HFF-Myc (cell line): ENCODE results near the gene RAPGEF1.
A peak's percentile ranks its signal among the peaks of the same experiment; 100 is the strongest.

Source experiments
- DNase-seq: peaks from one replicate; pipeline ENCODE4 v3.0.0-alpha.2; 2011; ENCODE audit warnings: low read depth; ENCODE audit errors: extremely low read depth
- H3K4me3 ChIP-seq: replicated peaks from 2 replicates; pipeline ENCODE4 v1.5.1; 2011; ENCODE audit warnings: low read depth, mild to moderate bottlenecking, control low read depth, low read length
- TF ChIP-seq, protein P1 (sequence below): IDR thresholded peaks from 2 replicates; pipeline ENCODE4 v1.5.1; 2012; ENCODE audit warnings: mild to moderate bottlenecking, low read depth, low read length, control low read depth; ENCODE audit errors: missing control alignments

RAPGEF1 gene

DNA sequence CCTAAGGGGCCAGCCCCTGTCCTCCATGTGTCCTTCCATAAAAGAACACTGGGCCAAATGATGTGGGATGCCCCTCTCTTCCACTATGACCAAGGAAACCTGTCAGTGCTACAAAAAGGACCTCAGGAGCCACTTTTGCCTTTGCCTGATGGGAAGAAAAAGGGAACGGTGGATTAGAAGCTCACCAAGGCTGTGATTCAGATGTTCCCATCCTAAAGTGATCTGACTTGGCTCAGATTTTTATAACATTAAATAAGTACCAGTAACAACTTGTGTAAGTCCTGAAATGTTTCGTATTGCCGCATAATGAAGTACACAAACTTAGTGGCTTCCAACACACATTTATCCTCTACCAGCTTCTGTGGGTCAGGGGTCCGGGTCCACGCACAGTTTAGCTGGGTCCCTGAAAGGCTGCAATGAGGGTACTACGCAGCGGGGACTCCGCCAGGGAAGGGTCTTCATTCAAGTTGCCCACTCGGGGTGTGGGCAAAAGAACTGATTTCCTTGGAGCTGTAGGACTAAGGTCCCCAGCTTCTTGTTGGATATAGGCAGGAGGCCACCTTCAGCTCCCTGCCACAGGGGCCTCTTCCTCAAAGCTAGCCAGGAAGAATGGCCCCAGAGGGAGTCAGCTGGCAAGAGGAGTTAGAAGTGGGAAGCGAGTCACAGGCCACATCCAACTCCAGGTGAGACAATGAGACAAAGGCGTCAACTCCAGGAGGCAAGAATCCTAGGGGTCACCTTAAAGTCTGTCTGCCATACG lies 60.4 kb downstream of the RAPGEF1 start:
- TF ChIP-seq, protein P1, sequence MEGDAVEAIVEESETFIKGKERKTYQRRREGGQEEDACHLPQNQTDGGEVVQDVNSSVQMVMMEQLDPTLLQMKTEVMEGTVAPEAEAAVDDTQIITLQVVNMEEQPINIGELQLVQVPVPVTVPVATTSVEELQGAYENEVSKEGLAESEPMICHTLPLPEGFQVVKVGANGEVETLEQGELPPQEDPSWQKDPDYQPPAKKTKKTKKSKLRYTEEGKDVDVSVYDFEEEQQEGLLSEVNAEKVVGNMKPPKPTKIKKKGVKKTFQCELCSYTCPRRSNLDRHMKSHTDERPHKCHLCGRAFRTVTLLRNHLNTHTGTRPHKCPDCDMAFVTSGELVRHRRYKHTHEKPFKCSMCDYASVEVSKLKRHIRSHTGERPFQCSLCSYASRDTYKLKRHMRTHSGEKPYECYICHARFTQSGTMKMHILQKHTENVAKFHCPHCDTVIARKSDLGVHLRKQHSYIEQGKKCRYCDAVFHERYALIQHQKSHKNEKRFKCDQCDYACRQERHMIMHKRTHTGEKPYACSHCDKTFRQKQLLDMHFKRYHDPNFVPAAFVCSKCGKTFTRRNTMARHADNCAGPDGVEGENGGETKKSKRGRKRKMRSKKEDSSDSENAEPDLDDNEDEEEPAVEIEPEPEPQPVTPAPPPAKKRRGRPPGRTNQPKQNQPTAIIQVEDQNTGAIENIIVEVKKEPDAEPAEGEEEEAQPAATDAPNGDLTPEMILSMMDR: no peak
- DNase-seq: no peak
- H3K4me3 ChIP-seq: no peak overlapping the region

DNA sequence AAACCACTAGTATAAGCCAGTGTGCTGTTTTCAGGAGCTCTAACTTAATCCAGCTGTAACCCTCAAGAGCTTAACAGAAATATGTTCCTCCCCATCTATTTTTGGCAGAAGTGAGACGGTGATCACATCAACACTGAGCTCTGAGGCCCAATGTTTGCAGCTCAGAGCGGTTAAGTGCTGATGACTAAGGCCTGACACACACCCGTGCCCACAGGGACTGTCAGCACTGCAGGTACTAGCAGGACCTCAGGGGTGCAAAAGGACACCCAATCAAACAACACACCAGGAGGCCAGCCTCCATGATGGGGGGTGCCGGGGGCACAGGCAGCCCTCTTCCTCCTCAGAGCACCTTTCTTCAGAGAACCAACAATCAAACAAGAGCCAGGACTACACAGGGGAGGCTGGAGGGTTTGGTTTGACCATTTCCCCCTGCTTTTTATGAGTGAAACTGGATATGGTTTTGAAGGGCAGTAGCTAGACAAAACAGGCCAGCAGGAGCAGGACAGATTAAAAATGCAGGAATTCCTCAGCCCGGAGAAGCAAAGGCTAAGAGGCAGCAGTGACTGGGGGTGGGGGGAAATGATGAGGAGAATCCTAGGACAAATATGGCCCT lies 61.3 kb downstream of the RAPGEF1 start:
- no peak overlapping the region for H3K4me3 ChIP-seq
- peak; percentile 93 for DNase-seq
- TF ChIP-seq, protein P1: no peak

DNA sequence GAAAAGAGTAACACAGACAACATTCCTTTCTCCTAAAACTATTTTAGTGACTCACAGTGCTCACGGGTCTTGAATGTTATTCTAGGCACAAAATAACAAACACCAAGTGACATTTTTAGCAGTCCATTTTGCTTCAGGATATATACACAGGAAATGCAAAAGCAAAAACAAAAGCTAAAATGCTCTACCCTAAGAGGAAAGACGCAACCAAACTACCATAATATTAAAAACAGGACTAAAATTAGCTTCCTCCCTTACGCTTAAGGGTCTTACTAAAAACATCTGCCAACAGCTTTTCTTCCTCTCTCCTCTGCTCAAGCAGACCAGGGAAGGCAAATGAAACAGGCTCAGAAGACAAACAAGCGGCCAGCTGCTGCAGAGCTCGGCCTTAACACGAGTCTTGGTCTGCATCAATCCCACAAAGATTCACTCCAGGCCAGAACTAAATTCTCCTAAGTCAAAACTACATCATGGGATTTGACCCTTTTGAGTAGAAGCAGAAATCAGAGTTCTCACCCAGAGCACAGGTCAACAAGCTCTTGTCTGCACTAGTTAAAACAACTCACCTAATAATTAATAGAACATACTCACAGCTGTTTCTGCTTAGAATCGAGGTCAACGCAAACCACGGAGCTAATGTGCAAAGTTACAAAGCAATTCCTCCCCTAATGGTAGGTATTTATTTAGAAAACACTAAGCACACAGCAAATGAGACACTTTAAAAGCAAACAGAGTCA lies 62.3 kb downstream of the RAPGEF1 start:
- H3K4me3 ChIP-seq: no peak overlapping the region
- TF ChIP-seq, protein P1: peak; percentile 9
- peak; percentile 62 for DNase-seq

DNA sequence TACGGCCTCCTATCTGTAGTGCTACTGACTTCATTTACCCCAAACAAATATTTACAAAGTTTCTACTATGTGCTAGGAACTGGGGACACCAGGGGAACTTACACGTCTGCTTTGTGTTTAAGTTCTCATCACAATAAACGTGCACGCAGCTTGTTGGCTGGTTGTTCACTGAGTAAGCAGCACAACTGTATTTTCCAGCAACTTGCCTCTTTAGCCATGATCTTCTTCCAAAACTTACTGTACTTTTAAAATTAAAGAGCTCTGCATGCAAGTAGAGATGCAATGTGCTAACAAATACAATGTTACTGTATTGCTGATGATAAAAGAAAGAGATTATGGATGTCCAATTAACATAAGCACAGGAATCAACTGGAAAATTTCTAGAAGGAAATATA lies 62.8 kb downstream of the RAPGEF1 start:
- TF ChIP-seq, protein P1: no peak
- no peak for DNase-seq
- H3K4me3 ChIP-seq: no peak overlapping the region

DNA sequence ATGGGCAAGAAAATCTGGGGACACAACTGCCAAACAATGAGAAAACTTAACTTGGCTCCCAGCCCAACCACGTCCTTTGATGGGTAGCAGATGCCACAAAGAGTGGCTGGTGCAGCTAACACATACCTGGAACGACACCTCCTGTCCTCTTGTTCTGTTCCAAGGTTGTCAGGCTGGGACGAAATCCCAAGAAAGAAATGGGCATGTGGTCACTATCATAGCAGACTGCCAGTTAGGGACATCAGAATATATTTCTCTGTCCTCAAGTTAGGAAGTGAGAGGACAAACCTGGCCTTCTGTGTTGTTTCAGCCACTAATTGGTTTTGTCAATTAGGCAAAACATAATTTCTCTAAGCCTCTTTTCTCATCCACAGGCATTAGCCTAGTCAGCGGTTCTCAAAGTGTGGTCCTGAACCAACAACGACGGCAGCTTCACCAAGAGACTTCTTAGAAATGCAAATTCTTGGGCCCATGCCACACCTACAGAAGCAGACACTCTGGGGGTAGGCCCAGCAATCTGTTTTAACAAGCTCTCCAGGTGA lies 63.4 kb downstream of the RAPGEF1 start:
- no peak for DNase-seq
- no peak overlapping the region for H3K4me3 ChIP-seq
- TF ChIP-seq, protein P1: no peak

DNA sequence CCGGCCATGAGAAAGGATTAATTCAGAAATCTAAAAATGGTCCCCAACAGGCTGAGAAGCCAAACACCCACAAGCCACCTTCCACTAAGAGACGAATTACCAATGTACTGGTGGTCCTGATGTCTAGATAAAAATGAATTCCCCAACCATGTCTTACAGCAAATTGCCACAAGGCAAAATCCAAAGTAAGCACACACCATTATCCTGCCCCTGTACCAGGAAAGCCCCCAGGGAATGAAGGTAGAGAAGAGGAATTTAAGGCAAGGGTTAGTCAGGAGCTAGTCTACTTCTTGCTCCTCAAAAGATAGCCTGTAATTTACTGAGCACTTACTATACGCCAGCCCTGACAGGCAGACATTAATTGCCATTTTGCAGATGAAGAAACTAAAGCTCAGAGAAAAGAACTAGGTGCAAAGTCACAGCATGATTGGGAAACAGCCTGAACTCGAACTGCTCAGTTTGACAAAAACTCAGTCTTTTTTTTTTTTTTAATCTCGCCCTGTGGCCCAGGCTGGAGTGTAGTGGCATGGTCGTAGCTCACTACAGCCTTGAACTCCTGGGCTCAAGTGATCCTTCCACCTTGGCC lies 64.3 kb downstream of the RAPGEF1 start:
- no peak overlapping the region for H3K4me3 ChIP-seq
- no peak for DNase-seq
- TF ChIP-seq, protein P1: no peak
